ENCODE data around the gene SDHAF3.

SDHAF3 gene

DNA sequence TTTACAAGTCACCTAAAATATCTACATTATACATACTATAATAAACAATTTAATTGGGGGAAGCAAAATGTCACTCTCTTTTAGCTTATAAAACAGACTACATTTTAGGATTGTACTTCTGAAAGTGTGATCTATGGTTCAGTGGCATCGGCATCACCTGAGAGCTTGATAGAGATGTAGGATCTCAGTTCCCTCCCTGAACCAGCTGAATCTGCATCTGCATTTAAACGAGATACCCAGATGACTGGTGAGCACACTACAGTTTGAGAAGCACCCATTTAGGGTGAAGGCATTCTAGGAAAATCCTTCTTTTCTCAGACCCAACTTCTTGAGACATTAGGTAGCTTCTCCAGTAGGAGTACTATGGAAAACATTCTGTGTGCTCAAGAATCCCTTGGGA lies 21.5 kb upstream of the SDHAF3 start:
- Histone ChIP-seq H3K27me3 (ENCODE audit: insufficient read depth, low read length, poor library complexity) (no peaks in the 10 kb centered on the region), H2BK15ac (replicated peaks; ENCODE audit: low read depth) (no peak overlapping the region), H3K56ac (ENCODE audit: low read length) (no peak overlapping the region), H3K9ac (ENCODE audit: low read length) (no peak overlapping the region), H3K4ac (ENCODE audit: low read depth, low read length) (no peak overlapping the region), H3K4me1 (ENCODE audit: control insufficient read depth, low read depth, low read length) (no peaks in the 10 kb centered on the region), H2BK120ac (ENCODE audit: low read depth, low read length) (no peak overlapping the region), H3K4me2 (ENCODE audit: low read length) (no peak overlapping the region), H3K18ac (ENCODE audit: low read length) (no peak overlapping the region), H3K79me1 (ENCODE audit: low read length) (no peaks in the 10 kb centered on the region), H2AK5ac (ENCODE audit: low read length) (no peak overlapping the region), H4K5ac (ENCODE audit: low read length) (no peak overlapping the region), H3K4me3 (ENCODE audit: low read length) (no peak overlapping the region), H4K8ac (ENCODE audit: low read depth, low read length) (no peak overlapping the region), H3K23ac (ENCODE audit: low read length) (no peak overlapping the region), H3K79me2 (ENCODE audit: control insufficient read depth, insufficient read depth, low read length) (no peaks in the 10 kb centered on the region), H3K36me3 (ENCODE audit: control insufficient read depth, insufficient read depth, low read length) (no peaks in the 10 kb centered on the region), H3K27ac (ENCODE audit: low read depth, low read length) (no peak overlapping the region), H2BK5ac (ENCODE audit: low read length) (no peak overlapping the region)
- no CpG with 5 or more reads among the region's 2 CpGs for WGBS (ENCODE audit: extremely low coverage, insufficient coverage, low lambda C conversion rate)
- DNase-seq = no peak

DNA sequence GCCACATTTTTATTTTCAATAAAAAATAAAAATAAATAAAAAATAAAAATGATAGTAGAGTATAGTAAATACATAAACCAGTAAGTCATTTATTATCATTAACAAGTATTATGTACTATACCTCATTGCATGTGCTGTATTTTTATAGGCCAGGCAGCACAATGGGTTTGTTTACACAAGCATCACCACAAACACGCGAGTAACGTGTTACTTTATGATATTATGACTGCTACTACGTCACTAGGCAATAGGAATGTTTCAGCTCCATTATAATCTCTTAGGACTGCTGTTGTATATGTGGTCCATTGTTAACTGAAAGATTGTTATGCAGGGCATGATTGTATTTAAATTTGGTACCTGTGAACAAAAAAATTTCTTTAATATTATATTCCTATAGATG lies 20.8 kb upstream of the SDHAF3 start:
- Histone ChIP-seq H4K5ac (ENCODE audit: low read length) (no peak overlapping the region), H3K4me2 (ENCODE audit: low read length) (no peak overlapping the region), H2BK15ac (replicated peaks; ENCODE audit: low read depth) (no peak overlapping the region), H3K79me2 (ENCODE audit: control insufficient read depth, insufficient read depth, low read length) (no peaks in the 10 kb centered on the region), H2BK5ac (ENCODE audit: low read length) (no peak overlapping the region), H3K4ac (ENCODE audit: low read depth, low read length) (no peak overlapping the region), H3K23ac (ENCODE audit: low read length) (no peak overlapping the region), H3K56ac (ENCODE audit: low read length) (no peak overlapping the region), H2AK5ac (ENCODE audit: low read length) (no peak overlapping the region), H3K4me3 (ENCODE audit: low read length) (no peak overlapping the region), H4K8ac (ENCODE audit: low read depth, low read length) (no peak overlapping the region), H3K9ac (ENCODE audit: low read length) (no peak overlapping the region), H3K27ac (ENCODE audit: low read depth, low read length) (no peak overlapping the region), H3K36me3 (ENCODE audit: control insufficient read depth, insufficient read depth, low read length) (no peaks in the 10 kb centered on the region), H3K79me1 (ENCODE audit: low read length) (no peaks in the 10 kb centered on the region), H3K27me3 (ENCODE audit: insufficient read depth, low read length, poor library complexity) (no peaks in the 10 kb centered on the region), H3K4me1 (ENCODE audit: control insufficient read depth, low read depth, low read length) (no peaks in the 10 kb centered on the region), H2BK120ac (ENCODE audit: low read depth, low read length) (no peak overlapping the region), H3K18ac (ENCODE audit: low read length) (no peak overlapping the region)
- no peak for DNase-seq
- no CpG with 5 or more reads among the region's 4 CpGs for WGBS (ENCODE audit: extremely low coverage, insufficient coverage, low lambda C conversion rate)

- H3K9ac ChIP-seq (ENCODE audit: low read length) = no peak overlapping the region
- H2AK5ac ChIP-seq (ENCODE audit: low read length) = no peak overlapping the region
- H4K5ac ChIP-seq (ENCODE audit: low read length) = no peak overlapping the region
- H3K36me3 ChIP-seq (ENCODE audit: control insufficient read depth, insufficient read depth, low read length) = no peaks in the 10 kb centered on the region
- H2BK120ac ChIP-seq (ENCODE audit: low read depth, low read length) = no peak overlapping the region
- no peaks in the 10 kb centered on the region for H3K27me3 ChIP-seq (ENCODE audit: insufficient read depth, low read length, poor library complexity)
- no peak overlapping the region for H3K4me2 ChIP-seq (ENCODE audit: low read length)
- H3K27ac ChIP-seq (ENCODE audit: low read depth, low read length) = no peak overlapping the region
- no peak overlapping the region for H3K4ac ChIP-seq (ENCODE audit: low read depth, low read length)
- H3K56ac ChIP-seq (ENCODE audit: low read length) = no peak overlapping the region
- H4K8ac ChIP-seq (ENCODE audit: low read depth, low read length) = no peak overlapping the region
- no peaks in the 10 kb centered on the region for H3K4me1 ChIP-seq (ENCODE audit: control insufficient read depth, low read depth, low read length)
- H3K79me1 ChIP-seq (ENCODE audit: low read length) = no peaks in the 10 kb centered on the region
- H2BK15ac ChIP-seq (replicated peaks; ENCODE audit: low read depth) = no peak overlapping the region
- DNase-seq = peak; percentile 83
- H3K79me2 ChIP-seq (ENCODE audit: control insufficient read depth, insufficient read depth, low read length) = no peaks in the 10 kb centered on the region
- no peak overlapping the region for H3K18ac ChIP-seq (ENCODE audit: low read length)
- no peak overlapping the region for H3K23ac ChIP-seq (ENCODE audit: low read length)
- H3K4me3 ChIP-seq (ENCODE audit: low read length) = no peak overlapping the region
- no peak overlapping the region for H2BK5ac ChIP-seq (ENCODE audit: low read length)
- WGBS (ENCODE audit: extremely low coverage, insufficient coverage, low lambda C conversion rate) = no CpG with 5 or more reads among the region's 8 CpGs
These were observed 12.7 kb upstream of the SDHAF3 start for GRCh38 chr7:97104719-97105238.

DNA sequence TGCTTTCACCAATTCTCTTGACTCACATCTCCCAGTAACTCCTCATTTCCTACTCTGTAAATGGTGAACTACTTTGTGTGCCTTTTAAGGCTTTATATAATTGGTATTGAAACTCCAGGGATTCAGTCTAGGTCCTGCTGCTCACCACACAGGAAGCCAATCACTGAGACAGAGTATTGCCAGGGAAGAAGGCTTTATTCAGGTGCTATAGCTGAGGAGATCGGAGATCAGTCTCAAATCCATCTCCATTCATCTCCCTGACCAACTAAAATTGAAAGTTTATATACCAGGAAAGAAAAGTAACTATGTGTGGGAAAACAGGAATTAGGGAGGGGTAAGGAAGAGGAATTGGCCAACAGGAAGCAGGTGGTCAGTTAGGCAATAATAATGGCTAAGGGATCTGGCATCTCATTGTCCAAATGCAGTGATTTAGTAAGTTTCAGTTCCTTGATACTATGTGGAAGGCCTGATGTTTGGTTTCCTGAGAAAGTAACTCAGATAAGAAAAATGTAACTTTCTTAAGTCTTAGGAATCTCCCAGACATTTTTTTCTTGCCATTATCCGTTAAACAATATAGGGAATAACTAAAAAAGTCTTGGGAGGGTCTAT lies 10.2 kb upstream of the SDHAF3 start:
- Histone ChIP-seq H3K9ac (ENCODE audit: low read length) (no peak overlapping the region), H3K4me1 (ENCODE audit: control insufficient read depth, low read depth, low read length) (no peaks in the 10 kb centered on the region), H3K4me3 (ENCODE audit: low read length) (no peak overlapping the region), H4K8ac (ENCODE audit: low read depth, low read length) (no peak overlapping the region), H2BK5ac (ENCODE audit: low read length) (no peak overlapping the region), H3K4me2 (ENCODE audit: low read length) (no peak overlapping the region), H3K27ac (ENCODE audit: low read depth, low read length) (no peak overlapping the region), H3K27me3 (ENCODE audit: insufficient read depth, low read length, poor library complexity) (no peaks in the 10 kb centered on the region), H2BK15ac (replicated peaks; ENCODE audit: low read depth) (no peak overlapping the region), H2AK5ac (ENCODE audit: low read length) (no peak overlapping the region), H4K5ac (ENCODE audit: low read length) (no peak overlapping the region), H3K56ac (ENCODE audit: low read length) (no peak overlapping the region), H3K4ac (ENCODE audit: low read depth, low read length) (no peak overlapping the region), H3K23ac (ENCODE audit: low read length) (no peak overlapping the region), H3K36me3 (ENCODE audit: control insufficient read depth, insufficient read depth, low read length) (no peaks in the 10 kb centered on the region), H3K79me1 (ENCODE audit: low read length) (no peaks in the 10 kb centered on the region), H2BK120ac (ENCODE audit: low read depth, low read length) (no peak overlapping the region), H3K18ac (ENCODE audit: low read length) (no peak overlapping the region), H3K79me2 (ENCODE audit: control insufficient read depth, insufficient read depth, low read length) (no peaks in the 10 kb centered on the region)
- no CpG with 5 or more reads among the region's 2 CpGs for WGBS (ENCODE audit: extremely low coverage, insufficient coverage, low lambda C conversion rate)
- DNase-seq = no peak

DNA sequence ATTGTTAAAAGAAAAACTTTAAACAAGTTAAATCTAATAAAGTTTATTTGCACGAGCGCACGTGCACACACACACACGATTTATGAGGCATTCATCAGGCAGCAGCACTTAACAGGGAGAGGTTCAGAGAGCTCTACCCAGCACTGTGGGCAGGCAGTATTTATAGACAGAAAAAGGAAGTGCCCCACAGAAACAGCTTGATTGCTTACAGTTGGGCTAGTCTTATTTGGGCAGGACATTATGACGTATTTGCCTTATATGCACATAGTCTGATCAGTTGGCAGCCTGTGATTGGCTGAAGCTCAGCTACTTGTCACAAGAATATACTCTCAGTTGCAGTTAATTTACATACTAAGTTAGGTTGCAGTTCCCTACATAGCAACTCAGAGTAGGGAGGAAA lies 1.2 kb upstream of the SDHAF3 start:
- H3K9ac ChIP-seq (ENCODE audit: low read length) = no peak overlapping the region
- H4K8ac ChIP-seq (ENCODE audit: low read depth, low read length) = peak overlapping the region; percentile 93
- no peak overlapping the region for H3K4me3 ChIP-seq (ENCODE audit: low read length)
- H3K56ac ChIP-seq (ENCODE audit: low read length) = no peak overlapping the region
- H2BK5ac ChIP-seq (ENCODE audit: low read length) = no peak overlapping the region
- H3K27me3 ChIP-seq (ENCODE audit: insufficient read depth, low read length, poor library complexity) = no peaks in the 10 kb centered on the region
- H2BK15ac ChIP-seq (replicated peaks; ENCODE audit: low read depth) = no peak overlapping the region
- H4K5ac ChIP-seq (ENCODE audit: low read length) = no peak overlapping the region
- WGBS (ENCODE audit: extremely low coverage, insufficient coverage, low lambda C conversion rate) = no CpG with 5 or more reads among the region's 5 CpGs
- no peaks in the 10 kb centered on the region for H3K36me3 ChIP-seq (ENCODE audit: control insufficient read depth, insufficient read depth, low read length)
- no peak for DNase-seq
- H3K4me1 ChIP-seq (ENCODE audit: control insufficient read depth, low read depth, low read length) = peaks cover 2% of the 10 kb centered on the region
- H2BK120ac ChIP-seq (ENCODE audit: low read depth, low read length) = no peak overlapping the region
- H3K23ac ChIP-seq (ENCODE audit: low read length) = no peak overlapping the region
- H3K4ac ChIP-seq (ENCODE audit: low read depth, low read length) = no peak overlapping the region
- no peak overlapping the region for H2AK5ac ChIP-seq (ENCODE audit: low read length)
- H3K27ac ChIP-seq (ENCODE audit: low read depth, low read length) = no peak overlapping the region
- no peak overlapping the region for H3K4me2 ChIP-seq (ENCODE audit: low read length)
- H3K79me1 ChIP-seq (ENCODE audit: low read length) = peaks cover 4% of the 10 kb centered on the region
- peaks cover 5% of the 10 kb centered on the region for H3K79me2 ChIP-seq (ENCODE audit: control insufficient read depth, insufficient read depth, low read length)
- no peak overlapping the region for H3K18ac ChIP-seq (ENCODE audit: low read length)

DNA sequence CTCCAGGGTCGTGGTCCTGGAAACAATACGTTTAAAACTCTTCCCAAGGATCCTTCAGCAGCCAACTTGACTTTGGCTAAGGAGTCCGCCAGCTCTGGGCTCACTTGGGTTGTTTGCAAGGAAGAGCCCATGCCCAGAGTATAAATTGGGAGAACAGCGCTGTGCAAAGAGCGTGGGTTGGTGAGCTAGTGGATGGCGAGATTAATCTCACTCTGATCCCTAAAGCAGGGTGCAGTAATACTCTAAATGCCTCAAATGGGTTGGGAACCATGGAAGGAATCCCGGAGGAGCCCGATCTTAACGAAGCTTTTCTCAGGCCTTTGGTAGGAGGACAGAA lies 495 bp upstream of the SDHAF3 start:
- Histone ChIP-seq H3K27me3 (ENCODE audit: insufficient read depth, low read length, poor library complexity) (no peaks in the 10 kb centered on the region), H3K4ac (ENCODE audit: low read depth, low read length) (peak overlapping the region; percentile 39), H3K79me1 (ENCODE audit: low read length) (peaks cover 4% of the 10 kb centered on the region), H3K79me2 (ENCODE audit: control insufficient read depth, insufficient read depth, low read length) (peaks cover 5% of the 10 kb centered on the region), H3K9ac (ENCODE audit: low read length) (peak overlapping the region; percentile 73), H3K56ac (ENCODE audit: low read length) (peak overlapping the region; percentile 87), H2BK5ac (ENCODE audit: low read length) (peak overlapping the region; percentile 65), H3K4me1 (ENCODE audit: control insufficient read depth, low read depth, low read length) (peaks cover 2% of the 10 kb centered on the region), H3K18ac (ENCODE audit: low read length) (no peak overlapping the region), H2AK5ac (ENCODE audit: low read length) (no peak overlapping the region), H4K8ac (ENCODE audit: low read depth, low read length) (peak overlapping the region; percentile 84), H2BK120ac (ENCODE audit: low read depth, low read length) (no peak overlapping the region), H3K4me3 (ENCODE audit: low read length) (peak overlapping the region; percentile 17), H3K36me3 (ENCODE audit: control insufficient read depth, insufficient read depth, low read length) (no peaks in the 10 kb centered on the region), H2BK15ac (replicated peaks; ENCODE audit: low read depth) (no peak overlapping the region), H3K27ac (ENCODE audit: low read depth, low read length) (no peak overlapping the region), H3K4me2 (ENCODE audit: low read length) (peak overlapping the region; percentile 62), H4K5ac (ENCODE audit: low read length) (peak overlapping the region; percentile 7), H3K23ac (ENCODE audit: low read length) (no peak overlapping the region)
- WGBS (ENCODE audit: extremely low coverage, insufficient coverage, low lambda C conversion rate) = no CpG with 5 or more reads among the region's 9 CpGs
- no peak for DNase-seq
